Hippocampal formation (tissue), 2 donors: ENCODE data around the gene DENND11.

ENCODE experiments used
- DNase-seq, 2 donors: peaks; one replicate each; lab custom pipeline; 2025; lab: John Stamatoyannopoulos, UW

Gene DENND11, protein sequence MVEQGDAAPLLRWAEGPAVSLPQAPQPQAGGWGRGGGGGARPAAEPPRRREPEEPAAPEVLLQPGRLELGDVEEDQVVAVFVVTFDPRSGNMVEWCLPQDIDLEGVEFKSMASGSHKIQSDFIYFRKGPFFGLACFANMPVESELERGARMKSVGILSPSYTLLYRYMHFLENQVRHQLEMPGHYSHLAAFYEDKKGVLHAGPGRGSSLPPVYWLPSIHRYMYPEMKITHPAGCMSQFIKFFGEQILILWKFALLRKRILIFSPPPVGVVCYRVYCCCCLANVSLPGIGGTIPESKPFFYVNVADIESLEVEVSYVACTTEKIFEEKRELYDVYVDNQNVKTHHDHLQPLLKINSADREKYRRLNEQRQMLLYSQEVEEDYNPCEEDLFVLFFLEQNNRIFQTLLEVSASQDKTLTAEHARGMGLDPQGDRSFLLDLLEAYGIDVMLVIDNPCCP

DNA sequence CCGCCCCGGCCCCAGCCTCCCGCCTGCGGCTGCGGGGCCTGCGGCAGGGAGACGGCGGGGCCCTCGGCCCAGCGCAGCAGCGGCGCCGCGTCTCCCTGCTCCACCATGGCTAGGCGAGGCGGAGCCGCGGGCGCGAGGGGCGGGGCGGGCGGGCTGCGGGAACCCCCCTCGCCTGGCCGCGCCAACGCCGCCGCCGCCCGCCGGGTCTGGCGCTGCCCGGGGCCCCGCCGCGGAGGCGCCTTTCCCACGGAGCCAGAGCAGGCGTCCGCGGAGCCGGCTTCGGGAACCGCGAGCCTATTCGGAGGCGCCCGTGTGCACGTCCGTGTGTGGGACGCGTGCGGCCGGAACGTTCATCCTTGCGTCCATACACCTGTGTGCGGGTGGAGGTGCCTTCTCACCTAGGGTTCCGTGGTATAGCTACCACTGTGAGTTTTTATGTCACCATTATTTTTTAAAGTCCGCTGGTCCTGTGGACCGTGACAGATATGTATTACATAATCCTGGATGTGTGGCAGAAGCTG, at the start of gene DENND11:
DENND11 (minus strand) TSS at position 120 of the 521 bp plus-strand sequence; CDS start at position 107, 13 bp downstream.
- peak; percentile 41 to 63 for DNase-seq

DNA sequence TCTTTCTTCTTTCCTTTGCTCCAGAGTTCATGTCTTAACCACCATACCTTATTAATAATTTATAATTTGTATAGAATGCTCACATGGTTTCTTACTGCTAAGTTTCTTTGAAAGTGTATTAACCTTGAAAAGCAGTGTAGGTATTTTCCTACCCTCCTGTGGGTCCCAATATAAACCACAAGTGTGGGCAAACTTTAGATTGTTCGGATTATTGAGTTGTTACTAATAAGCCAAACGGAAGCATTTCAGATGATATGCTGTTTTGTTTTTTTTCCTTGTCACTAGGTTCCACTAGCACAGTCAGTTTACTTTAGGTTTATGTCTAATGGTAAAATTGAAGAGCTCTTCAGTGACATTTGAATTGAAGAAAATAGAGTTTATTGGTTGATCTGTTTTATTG, 46.4 kb upstream of the DENND11 start:
- DNase-seq: no peak

DNA sequence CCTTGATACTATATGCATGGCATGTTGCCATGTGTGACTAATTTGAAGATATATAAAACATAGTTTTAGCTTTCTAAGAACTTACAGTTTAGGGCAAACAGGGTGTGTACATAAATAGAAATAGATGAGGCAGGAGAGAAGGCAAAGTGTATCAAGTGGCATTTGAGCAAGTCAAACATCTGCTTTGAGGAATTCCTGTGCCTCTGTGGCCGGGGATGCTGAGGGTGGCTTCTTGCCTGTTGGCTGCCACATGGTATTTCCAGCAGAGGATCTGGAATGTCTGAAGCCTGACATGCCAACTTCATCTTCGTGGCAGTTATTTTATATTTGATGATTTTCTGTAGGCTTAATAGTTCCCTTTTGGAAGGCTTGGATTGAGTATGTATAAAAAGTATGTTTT, 42.2 kb upstream of the DENND11 start:
- DNase-seq: no peak

DNA sequence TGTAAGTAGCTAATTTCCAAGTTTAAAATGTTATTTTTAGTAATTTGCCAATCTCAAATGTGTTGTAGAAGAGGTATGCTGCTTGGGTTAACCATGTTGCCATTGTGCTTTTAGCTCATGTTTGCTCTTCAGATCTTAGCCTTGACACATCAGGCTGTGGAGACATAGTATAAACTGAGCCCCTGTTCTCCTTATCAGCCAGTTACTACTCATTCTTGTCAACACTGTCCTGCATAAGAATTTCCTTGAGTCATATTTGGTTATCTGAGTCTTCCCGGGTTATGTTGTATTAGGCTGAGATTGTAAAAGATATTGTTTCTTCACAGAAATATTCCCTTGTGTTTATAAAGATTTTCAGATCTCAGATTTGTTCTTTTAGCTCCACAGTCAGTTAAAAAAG, 40.3 kb upstream of the DENND11 start:
- DNase-seq: no peak

DNA sequence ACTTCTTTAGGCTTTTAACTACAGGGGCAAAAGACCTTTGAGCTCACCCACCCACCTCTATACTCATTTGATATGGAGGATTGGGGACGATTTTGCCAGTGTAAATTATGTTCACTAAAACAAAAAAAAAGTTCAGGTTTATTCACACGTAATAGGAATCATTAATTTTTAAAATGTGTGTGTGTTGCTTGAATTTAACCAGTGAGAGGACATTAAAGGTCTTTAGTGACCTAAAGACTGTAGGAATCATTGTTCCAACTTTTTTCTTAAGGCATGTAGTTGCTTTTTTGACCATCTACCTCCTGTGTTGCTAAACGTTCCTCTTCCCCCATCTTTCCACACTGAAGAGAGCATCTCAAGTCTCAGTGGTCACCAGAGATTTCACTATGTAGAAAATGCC, 37.3 kb upstream of the DENND11 start:
- no peak for DNase-seq

DNA sequence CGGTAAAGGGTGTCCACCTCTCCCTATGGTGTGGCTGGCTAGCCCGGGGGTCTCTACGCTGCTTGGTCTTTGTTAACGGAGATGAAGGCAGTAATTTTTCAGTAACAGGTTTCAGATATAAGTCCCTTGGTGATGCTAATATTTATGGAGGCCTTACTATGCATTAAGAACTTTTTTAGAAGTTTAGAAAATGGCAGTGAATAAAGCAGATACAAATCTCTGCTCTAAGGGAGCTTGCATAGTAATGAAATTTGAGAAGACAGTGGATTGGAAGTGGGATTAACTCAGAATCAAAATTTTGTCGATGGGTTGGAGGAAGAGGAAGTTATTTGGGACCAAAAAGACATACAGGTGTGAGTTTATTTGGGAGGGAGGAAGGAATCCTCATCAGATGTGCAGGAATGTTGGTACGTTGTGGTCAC, 36.6 kb upstream of the DENND11 start:
- DNase-seq: no peak

DNA sequence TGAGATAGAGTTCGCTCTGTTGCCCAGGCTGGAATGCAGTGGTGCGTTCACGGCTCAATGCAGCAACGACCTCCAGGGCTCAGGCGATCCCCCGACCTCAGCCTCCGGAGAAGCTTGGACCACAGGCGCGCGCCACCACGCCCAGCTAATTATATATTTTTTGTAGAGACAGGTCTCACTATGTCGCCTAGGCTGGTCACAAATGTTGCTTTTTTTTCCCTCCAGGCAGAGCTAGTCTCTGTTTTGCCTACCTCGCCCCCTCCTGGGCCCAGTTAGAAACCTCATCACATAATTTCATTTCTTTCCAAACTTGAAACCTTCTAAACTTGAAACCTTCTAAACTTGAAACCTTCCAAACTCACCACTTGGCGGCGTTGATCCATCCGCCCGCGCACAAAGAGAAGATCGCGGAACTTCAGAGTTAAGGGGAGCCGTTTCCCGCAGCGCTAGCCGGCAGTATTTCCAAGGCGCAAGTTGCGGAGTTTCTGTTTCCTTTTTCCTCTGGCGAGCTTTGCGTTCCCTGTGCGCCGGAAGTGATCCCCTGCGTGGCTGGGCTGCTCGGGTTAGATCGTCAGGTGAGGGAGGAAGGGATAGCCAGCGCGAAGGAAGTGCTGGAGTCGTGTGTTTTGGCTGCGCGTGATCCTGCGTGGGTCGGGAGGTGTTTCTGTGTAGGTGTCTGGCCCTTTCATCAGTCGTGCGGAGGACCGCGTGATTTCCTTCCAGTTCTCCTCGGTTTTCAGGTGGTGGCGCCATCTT, 36.0 kb upstream of the DENND11 start, which contains the start of gene SSBP1:
SSBP1 (plus strand) TSS at position 523 of the 756 bp plus-strand sequence. CDS start 809 bp downstream, outside the sequence.
- peak; percentile 87 to 95 for DNase-seq

DNA sequence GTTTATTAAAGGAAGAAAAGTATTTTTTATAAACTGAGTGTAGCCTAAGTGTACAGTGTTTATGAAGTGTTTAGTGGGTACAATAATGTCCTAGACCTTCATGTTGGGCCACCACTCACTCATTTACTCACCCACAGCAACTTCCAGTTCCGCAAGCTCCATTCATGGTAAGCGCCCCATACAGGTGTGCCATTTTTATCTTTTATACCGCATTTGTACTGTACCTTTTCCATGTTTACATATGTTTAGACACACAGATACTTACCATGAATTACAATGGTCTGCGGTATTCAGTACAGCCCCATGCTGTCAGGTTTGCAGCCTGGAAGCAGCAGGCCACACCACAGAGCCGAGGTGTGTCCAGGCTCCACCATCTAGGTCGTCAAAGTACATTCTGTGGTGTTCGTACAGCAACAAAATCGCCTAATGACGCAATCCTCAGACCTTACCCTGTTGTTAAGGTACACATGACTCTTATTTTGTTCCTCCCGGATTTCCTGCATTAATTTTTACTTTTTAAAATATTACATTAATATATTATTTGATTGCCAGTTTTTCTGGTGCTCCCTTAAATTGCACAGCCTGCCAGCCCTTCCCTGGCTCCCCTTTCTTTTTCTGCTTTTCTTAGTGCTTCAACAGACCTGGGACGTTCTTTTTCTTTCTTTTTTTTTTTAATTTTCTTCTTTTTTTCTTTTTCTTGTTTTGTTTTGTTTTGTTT, 35.3 kb upstream of the DENND11 start:
- no peak for DNase-seq

DNA sequence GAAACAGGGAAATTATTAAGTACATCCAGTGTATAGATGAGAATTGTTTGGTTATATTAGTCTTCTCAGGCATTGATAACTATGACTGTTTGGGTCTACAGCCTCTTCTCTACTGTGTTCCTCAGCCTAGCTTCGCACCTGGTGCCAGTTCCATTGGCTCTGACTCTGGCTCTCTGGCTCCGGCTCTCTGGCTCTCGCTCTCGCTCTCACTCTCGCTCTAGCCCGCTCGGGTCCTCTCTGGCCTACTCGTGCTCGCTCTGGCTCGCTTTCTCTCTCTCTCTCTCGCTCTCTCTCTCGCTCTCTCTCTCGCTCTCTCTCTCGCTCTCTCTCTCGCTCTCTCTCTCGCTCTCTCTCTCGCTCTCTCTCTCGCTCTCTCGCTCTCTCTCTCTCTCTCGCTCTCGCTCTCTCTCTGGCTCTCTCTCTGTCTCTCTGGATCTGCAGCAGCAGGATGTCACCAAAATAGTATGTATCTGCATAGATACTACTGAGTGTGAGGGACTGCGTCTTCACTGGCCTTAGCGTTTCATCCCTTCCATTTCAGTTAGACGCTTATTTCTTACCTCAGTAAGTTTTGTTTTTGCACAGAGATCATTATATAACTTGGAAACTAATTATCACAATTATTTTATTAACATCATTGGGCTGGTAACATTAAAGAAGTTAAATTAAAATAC, 29.6 kb upstream of the DENND11 start:
- no peak for DNase-seq

DNA sequence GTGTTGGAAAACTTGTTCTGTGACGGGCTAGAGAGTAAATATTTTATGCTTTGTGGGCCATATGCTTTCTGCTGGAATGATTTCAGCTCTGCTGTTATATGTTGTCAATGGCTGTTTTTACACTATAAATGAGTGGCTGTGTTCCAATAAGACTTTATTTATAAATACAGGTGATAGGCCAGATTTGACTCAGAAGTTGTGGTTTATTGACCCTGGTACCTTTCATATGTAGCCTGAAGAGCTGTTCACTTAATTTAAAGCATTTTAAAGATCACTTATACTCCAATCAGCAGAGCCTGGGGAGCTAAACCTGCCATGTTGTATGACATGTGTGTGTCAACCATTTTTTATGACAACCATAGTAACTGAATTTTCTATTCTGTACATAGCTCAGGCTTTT, 27.1 kb upstream of the DENND11 start:
- DNase-seq: no peak

DNA sequence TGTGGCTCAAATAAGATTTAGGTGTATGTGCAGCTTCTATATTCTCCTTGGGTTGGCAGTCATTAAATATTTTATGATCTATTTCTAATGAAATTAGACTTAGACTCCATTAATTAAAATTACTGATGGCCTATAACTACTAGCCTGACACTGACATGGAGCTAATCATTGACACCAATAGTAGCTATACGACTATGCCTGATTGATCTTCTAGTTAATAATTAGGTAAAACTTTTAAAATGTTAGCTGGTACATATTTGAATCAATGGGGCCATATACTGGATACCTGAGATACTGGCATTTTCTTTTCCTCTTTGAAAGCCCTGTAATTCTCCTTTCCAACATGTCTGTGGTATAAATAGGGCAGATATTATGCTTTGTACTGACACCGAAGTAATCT, 20.6 kb upstream of the DENND11 start:
- no peak for DNase-seq

DNA sequence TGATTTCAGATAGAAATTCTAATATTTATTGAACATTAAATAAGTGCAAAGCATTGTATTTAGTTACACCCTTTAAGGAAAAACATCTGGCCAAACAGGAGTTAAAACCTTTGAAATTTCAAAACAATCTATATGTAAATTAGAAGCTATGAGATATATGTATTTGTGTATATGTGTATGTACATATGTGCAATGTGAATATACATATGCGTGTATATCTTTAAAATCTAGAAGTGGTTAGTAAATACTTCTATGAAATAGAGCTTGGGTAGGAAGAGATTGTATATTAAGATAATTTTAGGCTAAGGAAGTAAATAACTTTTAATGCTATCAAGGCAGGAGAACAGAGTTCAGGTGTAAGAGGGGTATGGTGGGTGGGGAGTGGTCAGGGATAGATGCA, 15.5 kb upstream of the DENND11 start:
- no peak for DNase-seq

DNA sequence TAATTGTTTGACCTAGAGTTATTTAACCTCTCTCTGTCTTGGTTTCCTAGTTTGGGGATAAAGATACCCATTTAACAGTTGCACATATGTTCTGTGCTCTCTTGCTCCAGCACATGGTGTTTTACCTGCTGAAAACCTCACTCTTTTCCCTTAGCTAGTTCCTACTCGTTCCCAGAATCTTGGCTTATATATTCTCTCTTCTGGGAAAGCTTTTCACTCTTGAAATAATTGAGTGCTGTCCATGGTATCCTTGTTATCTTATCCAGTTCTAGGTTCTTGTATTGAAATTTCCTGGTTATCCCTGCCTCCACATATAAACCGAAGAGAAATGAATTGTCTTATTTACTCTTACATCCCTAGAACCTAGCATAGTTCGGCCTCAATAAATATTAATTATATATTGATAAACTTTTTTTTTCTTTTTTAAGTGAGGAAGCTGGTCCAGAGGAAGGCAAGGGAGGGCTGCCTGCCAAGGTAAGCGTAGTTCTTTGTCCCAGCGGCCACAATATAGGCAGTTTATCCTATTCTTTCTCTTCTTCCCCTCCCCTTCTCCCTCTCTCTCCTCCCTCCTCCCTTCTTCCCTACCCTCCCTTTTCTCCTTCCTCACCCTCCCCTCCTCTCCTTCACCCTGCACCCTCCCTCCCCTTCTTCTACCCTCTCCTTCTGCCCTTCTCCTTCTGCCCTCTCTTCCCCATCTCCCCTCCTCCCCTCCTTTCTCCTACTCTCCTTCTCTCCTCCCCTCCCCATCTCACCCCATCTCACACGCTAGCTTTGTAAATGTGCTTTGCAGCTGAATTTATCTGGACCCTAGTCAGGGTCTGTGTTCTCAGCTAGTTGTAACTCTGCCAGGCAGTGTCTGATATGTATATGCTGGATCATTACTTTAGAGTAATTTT, 14.1 kb upstream of the DENND11 start:
- DNase-seq: no peak

DNA sequence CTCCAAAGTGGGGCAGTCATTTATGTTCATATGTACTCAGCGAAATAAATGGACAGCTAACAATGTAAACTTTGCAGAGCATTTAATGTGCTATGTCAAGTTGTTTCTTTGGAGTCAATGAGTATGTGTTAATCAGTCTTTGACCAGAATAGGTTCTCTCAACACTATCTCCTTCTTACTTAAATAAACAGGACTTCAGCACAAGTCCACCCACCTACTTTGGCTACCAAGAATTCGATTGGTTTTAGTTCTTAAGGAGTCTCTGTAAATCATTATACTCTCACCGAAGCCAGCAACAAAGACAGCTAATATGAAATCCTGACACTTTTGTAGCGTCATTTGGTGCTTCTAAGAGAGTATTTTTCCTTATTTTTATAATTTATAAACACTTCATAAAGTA, 13.1 kb upstream of the DENND11 start:
- no peak for DNase-seq

DNA sequence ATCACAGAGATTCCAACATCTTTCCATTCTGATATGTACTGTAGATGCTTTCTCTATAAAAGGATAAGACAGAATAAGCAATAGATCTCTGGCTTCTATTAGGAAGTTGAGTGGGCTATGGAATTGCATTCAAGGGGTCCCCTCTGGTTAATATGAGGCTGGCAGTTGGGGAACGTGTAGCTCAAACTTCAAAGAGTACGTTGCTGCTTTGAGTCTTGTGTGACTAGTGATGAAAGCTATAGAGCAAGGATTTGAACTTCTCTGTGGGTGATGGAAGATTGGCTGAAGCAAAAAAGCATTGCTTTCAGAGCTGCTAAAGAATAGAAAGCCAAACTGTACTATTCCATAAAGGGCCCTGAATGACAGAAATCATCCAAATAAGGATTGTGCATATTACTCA, 12.6 kb upstream of the DENND11 start:
- DNase-seq: no peak

DNA sequence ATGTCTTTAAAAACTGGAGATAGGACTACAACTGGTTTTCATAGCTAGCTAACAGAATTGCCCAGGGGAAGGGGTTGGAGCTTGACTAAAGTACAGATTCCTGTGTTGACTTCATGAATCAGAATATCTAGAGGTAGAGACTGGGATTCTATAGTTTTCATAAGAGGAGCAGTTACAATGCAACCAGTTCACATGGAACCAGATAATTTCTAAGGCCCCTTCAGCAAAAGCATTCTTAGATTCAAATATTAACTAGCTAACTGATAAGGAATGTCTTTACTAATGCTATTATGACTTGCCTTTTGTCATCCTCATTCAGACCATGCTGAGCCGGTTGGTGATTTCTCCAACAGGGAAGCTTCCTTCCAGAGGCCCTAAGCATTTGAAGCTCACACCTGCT, 11.9 kb upstream of the DENND11 start:
- no peak for DNase-seq

DNA sequence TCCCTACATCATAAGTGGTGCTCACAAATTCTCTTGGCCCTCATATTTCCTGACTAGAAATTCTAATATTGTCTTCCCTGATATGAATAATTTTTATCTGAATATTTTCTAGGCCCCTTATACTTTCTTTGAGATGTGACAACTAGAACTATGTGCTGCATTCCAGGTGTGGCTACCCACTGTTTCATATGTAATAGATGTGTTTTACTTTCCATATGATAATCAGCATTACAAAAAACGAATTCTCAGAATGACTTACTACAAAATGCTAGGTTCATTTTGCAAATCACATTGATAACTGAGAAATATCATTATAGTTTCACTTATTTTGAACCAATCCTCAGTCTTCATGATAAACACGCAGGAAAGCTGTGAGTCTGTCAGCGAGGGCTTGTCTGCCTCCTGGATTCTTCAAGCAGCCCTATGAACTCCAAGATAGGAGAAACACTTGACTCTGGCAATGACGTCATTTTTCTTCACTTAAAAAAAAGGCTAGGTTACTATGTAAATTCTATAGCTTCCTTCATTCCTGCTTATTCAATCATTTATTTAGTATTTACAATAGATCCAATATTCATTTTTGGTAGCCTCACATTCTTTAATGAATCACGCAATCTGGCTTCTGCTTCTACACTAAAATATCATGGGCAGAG, 10.8 kb upstream of the DENND11 start:
- DNase-seq: no peak

DNA sequence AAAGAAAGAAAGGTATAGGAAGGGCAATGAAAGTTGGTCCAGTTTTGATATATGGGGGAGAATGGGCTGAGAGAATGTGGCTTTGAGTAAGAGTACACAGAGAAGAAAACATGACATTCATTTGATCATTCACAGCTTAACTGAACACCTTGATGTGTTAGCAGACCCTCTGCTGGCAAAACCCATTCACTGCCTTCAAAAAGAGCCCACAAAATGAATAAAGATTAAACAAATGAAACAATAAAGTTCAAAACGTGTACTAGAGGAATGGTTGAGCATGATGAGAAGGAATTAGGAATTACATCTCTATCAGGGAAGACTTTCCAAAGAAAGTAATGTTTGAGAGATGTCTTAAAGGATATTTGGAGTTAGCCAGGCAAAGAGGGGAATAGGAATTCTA, 8.3 kb upstream of the DENND11 start:
- DNase-seq: no peak

DNA sequence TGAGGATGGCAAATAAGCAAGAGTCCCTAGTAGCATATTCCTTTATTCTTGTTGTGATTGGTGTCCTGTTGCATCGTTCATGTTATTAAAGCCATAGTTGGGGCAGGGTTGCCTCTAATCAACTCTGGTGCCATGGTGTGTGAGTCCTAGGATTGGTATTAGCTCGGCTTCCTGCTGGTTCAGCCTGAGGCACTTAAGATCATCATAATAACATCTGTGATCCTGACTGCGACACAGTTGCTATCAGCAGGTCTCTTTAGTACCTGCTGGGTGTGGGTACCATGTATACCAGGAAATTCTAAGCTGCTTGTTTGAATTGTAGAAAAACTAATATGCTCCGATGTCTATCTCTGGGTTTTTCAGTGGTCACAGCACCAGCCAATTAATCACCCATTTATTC, 7.8 kb upstream of the DENND11 start:
- no peak for DNase-seq

DNA sequence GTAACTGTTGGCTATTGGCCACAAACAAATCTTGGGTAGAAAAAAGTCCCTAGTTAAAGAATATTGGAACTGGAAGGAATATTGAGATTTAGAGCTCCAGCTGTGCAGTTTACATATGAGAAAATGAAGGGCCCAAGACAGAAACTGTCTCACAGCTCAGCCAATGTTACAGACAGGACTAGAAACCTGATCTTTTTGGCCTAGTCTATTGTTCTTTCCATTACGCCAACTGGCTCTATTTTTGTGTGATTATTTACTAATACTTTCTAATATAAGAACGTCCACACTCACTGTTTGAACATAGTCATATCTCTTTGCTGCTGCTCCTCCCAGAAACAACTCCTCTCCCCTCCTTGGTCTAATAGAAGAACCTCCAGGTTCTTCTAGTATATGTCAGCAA, 7.4 kb upstream of the DENND11 start:
- DNase-seq: no peak
